ENCODE results near the gene KCNJ10.

The KCNJ10 gene

GRCh38 chr1:159981351-159982055 lies 88.5 kb downstream of the KCNJ10 start (continued):
- TF ChIP-seq ZNF138 (tag by site-specific recombination; IDR thresholded peaks at IDR 0.05; ENCODE audit: borderline replicate concordance) (no peak), ZBTB49 (tag by site-specific recombination; IDR thresholded peaks at IDR 0.05; ENCODE audit: low read depth) (no peak)

- H3K27ac ChIP-seq (ENCODE audit: extremely low read depth, low read depth, low read length) = no peak overlapping the region
- no peaks in the 10 kb centered on the region for H3K36me3 ChIP-seq (ENCODE audit: control insufficient read depth in 2 of 2, insufficient read depth in 1 of 2, low read length in 2 of 2)
- H3K9me3 ChIP-seq (ENCODE audit: control insufficient read depth, insufficient read depth, low read depth, low read length) = no peaks in the 10 kb centered on the region
- TF ChIP-seq PRDM2 (tag by site-specific recombination; IDR thresholded peaks at IDR 0.05; ENCODE audit: borderline replicate concordance) (no peak), ZBTB49 (tag by site-specific recombination; IDR thresholded peaks at IDR 0.05; ENCODE audit: low read depth) (no peak), ZNF488 (tag by site-specific recombination; IDR thresholded peaks at IDR 0.05) (no peak), FEZF1 (tag by site-specific recombination; IDR thresholded peaks at IDR 0.05) (no peak), ZNF302 (tag by site-specific recombination; IDR thresholded peaks at IDR 0.05; ENCODE audit: low read depth) (no peak), ZNF174 (tag by site-specific recombination; IDR thresholded peaks at IDR 0.05) (no peak), ZNF548 (tag by site-specific recombination; IDR thresholded peaks at IDR 0.05) (no peak)
- no peak overlapping the region for H3K4me3 ChIP-seq (ENCODE audit: low read depth, low read length)
- ChIA-PET CTCF (interaction anchor here (0.8 kb wide), 1 partner anchor 13 kb away, joined by 4 read pairs; no protein-coding TSS in a partner anchor), POLR2A (no interaction called here)
- no peaks in the 10 kb centered on the region for H3K4me1 ChIP-seq (ENCODE audit: control insufficient read depth, insufficient read depth, low read length)
Measured at GRCh38 chr1:159980786-159981185, 89.2 kb downstream of the KCNJ10 start.

- H3K4me1 ChIP-seq (ENCODE audit: control insufficient read depth, insufficient read depth, low read length) = no peaks in the 10 kb centered on the region
- H3K4me3 ChIP-seq (ENCODE audit: low read depth, low read length) = no peak overlapping the region
- TF ChIP-seq GLIS2 (tag by site-specific recombination; IDR thresholded peaks at IDR 0.05) (no peak), ZNF692 (tag by site-specific recombination; IDR thresholded peaks at IDR 0.05) (no peak), EGR2 (tag by site-specific recombination; IDR thresholded peaks at IDR 0.05; ENCODE audit: low read depth) (no peak), BCL11B (tag by site-specific recombination; IDR thresholded peaks at IDR 0.05; ENCODE audit: low read depth) (no peak), ZNF626 (tag by site-specific recombination; IDR thresholded peaks at IDR 0.05) (no peak), CTCF (tag by site-specific recombination; IDR thresholded peaks at IDR 0.05) (no peak)
- POLR2A ChIA-PET = no interaction called here
- H3K27ac ChIP-seq (ENCODE audit: extremely low read depth, low read depth, low read length) = no peak overlapping the region
- H3K36me3 ChIP-seq (ENCODE audit: control insufficient read depth in 2 of 2, insufficient read depth in 1 of 2, low read length in 2 of 2) = no peaks in the 10 kb centered on the region
- no peaks in the 10 kb centered on the region for H3K9me3 ChIP-seq (ENCODE audit: control insufficient read depth, insufficient read depth, low read depth, low read length)
- CTCF ChIA-PET = no interaction called here
Measured at GRCh38 chr1:159980076-159980475, 89.9 kb downstream of the KCNJ10 start.
